ENCODE measurements around the gene CHST15.

- TF ChIP-seq POLR2A (IDR thresholded peaks at IDR 0.05; ENCODE audit: low read depth, low read length) (no peak), TAF1 (IDR thresholded peaks at IDR 0.05; ENCODE audit: low read depth, low read length) (no peak), POLR2AphosphoS5 (IDR thresholded peaks at IDR 0.05; ENCODE audit: low read depth, low read length) (no peak), SPI1 (IDR thresholded peaks at IDR 0.05; ENCODE audit: low read depth, low read length) (no peak), PAX5 (IDR thresholded peaks at IDR 0.05; ENCODE audit: insufficient read depth, low read length, severe bottlenecking) (no peak), POU2F2 (IDR thresholded peaks at IDR 0.05; ENCODE audit: low read depth, low read length) (no peak)
Observed at GRCh38 chr10:124116771-124117510, 23.5 kb upstream of the CHST15 start.

All from GM12891 (cell line).